T-helper 2 cell treated with Interferon-gamma antibody and Interleukin-4, amounts not matched to agents 100 ng/mL and 5 ng/mL, for 36 hours (primary cell): Measurements from ENCODE around the gene PLEKHO1. TPM values are rescaled to one million over a fixed set of nuclear protein-coding genes. Genes with fewer than 3 reads are reported as not detected.

Source experiments
- intact Hi-C: fragments of 100-400 bp; cut with micrococcal nuclease; formaldehyde crosslinking; loops from one replicate; pipeline ENCODE4 v1.15.1; 2023
- total RNA-seq: library from RNA; stranded (reverse); gene quantifications from 2 replicates; pipeline ENCODE4 v1.2.3, GENCODE V29; 2022

The PLEKHO1 gene
- total RNA-seq, 1 donor from 2014 or later: 71.3 TPM

GRCh38 chr1:150150133-150151021, 661 bp downstream of the PLEKHO1 start:
- intact Hi-C loops: no loop called here

DNA sequence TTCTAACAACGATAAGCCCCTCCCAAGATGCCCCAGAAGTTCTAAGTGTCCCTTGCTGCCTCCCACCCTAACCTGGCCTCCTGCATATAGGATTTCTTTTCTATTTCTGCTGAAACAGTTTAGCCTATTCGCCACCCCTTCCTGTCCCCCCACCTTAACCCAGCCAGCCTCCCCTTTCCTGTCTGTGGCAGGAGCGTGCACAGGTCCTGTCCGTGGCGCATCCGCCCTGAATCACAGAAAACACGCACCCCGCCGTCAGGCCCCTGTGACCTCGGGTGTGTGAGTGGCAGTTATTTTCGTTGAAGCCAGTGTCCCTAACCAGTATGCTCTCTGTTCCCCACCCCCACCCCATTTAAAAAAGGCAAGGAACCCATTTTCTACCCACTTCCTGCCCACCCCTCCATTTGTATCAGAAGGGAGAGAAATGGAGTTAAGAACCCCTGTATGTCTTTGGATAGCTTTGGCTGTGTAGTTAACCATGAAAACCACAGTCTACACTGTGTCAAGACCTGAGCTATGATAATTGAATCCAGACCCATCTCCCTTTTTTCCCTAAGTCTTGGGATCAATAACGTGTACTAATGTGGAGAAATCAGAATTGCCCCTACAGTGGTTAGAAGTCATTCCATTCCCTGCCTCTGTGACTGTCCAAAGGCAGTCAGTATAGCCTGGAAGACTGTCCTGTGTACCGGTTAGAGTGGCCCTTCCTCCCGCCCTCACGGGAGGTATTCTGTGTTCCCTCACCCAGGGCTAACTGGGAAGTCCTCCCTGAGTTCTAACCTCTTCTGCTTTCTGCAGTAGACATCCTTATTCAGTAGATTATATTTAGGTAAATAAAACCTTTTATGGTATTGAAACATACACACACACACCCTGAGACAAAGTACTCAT, 1.8 kb downstream of the PLEKHO1 start:
- intact Hi-C loops: no loop called here

DNA sequence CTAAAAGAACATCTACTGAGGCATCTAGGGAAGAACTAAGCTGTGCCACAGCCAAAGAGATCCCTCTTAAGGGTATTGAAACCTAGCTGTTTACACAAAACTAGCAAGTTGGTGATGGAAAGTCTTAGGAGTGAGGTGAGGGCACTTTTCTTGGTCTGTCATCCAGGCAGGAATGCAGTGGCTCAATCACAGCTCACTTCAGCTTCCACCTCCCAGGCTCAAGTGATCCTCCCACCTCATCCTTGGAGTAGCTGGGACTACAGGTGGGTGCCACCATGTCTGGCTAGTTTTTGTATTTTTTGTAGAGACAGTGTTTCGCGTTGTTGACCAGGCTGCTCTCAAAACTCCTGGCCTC, 2.4 kb downstream of the PLEKHO1 start:
- intact Hi-C loops: no loop called here

- intact Hi-C loops: no loop called here
Observed at GRCh38 chr1:150152772-150153456, 3.2 kb downstream of the PLEKHO1 start.

DNA sequence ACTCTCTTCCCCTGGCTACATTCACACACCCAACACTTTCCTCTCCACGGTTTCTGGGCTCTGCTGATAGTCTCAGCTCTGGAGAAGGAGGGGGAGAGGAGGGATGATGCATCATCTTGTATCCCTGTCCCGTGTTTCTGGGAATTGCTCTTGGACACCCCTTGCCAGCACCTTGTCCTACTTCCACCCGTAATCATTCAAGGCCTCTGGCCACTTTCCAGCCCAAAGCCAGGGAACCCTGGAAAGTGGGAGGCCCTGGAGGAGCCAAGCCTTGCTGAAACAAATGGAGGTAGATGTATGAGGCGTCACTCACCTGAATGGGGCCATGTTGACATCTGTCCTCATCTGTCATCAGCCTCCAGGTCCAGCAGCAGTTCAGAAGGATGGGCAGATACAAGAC, 4.4 kb downstream of the PLEKHO1 start:
- intact Hi-C loops: no loop called here

GRCh38 chr1:150155413-150156071, 5.8 kb downstream of the PLEKHO1 start:
- intact Hi-C loops: no loop called here

- intact Hi-C loops: no loop called here
Observed at GRCh38 chr1:150156868-150157603, 7.3 kb downstream of the PLEKHO1 start.

GRCh38 chr1:150159550-150159949, 9.8 kb downstream of the PLEKHO1 start:
- intact Hi-C loops: no loop called here

- intact Hi-C loops: no loop called here
Observed at GRCh38 chr1:150160964-150161621, 11.4 kb downstream of the PLEKHO1 start.

GRCh38 chr1:150161747-150162581, 12.2 kb downstream of the PLEKHO1 start:
- intact Hi-C loops: no loop called here

GRCh38 chr1:150162582-150162861, 12.8 kb downstream of the PLEKHO1 start:
- intact Hi-C loops: no loop called here

GRCh38 chr1:150162862-150163706, 13.4 kb downstream of the PLEKHO1 start:
- intact Hi-C loops: no loop called here

GRCh38 chr1:150164224-150164623, 14.5 kb downstream of the PLEKHO1 start:
- intact Hi-C loops: no loop called here

- intact Hi-C loops: loop anchor here (5.0 kb wide), 1 partner anchor 202 kb away; no protein-coding TSS in a partner anchor
Observed at GRCh38 chr1:150164779-150165178, 15.1 kb downstream of the PLEKHO1 start.

GRCh38 chr1:150165622-150166612, 16.2 kb downstream of the PLEKHO1 start:
- intact Hi-C loops: loop anchor here (1.0 to 5.0 kb wide), 2 partner anchors 93 to 204 kb away; no protein-coding TSS in a partner anchor

DNA sequence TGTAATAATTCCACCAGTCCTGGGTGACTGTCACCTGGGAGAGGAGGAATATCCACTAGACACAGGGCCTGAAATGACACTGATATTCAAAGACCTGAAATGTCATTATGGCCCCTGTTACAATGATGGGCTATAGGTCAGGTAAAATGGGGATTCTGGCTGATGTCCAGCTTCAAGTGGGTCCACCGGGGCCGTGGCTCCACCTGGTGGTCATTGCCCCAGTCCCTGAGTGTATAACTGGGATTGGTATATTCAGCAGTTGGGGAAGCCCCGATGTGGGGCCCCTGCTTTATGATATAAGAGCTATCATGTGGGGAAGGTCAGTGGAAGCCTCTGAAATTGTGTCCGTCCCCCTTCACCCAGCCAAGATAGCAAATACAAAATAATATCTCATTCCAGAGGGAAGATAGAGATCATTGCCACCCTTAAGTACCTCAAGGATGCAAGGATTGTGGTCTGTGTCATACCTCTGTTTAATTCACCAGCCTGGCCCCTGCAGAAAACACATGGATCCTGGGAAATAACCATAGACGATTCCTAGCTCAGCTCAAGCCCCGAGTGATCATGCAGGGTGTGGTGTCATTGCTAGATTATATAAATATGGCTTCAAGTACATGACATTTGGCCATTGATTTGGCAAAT, 19.4 kb downstream of the PLEKHO1 start:
- intact Hi-C loops: loop anchor here (5.0 kb wide), 1 partner anchor 207 kb away; no protein-coding TSS in a partner anchor
